GM23338 (cell line): ENCODE measurements around the gene AVP. TPM values are rescaled to one million over a fixed set of nuclear protein-coding genes. Genes with fewer than 3 reads are reported as not detected.

Experiments used
- ATAC-seq: fragments of 200-7000 bp; cut with Tn5 transposase; 3 replicates; pipeline ENCODE4 v1.9.1; 2020
- DNase-seq: peaks from one replicate; pipeline ENCODE4 v3.0.0-alpha.2; 2015; ENCODE audit warnings: low spot score
- H2AFZ ChIP-seq: fragments of 200-600 bp; sonication (generic); 2 replicates; pipeline ENCODE4 v1.8.0; 2016; ENCODE audit warnings: antibody characterized with exemption, mild to moderate bottlenecking, moderate library complexity
- H3F3A ChIP-seq: fragments of 200-600 bp; sonication (generic); replicated peaks from 2 replicates; pipeline ENCODE4 v1.8.0; 2017; ENCODE audit warnings: antibody characterized with exemption, mixed run types, low read depth
- H3K27ac ChIP-seq: fragments of 200-600 bp; sonication (generic); 2 replicates; pipeline ENCODE4 v1.6.1; 2016; ENCODE audit warnings: low read depth
- H3K27me3 ChIP-seq: fragments of 200-600 bp; sonication (generic); 2 replicates; pipeline ENCODE4 v1.8.0; 2016; ENCODE audit warnings: mild to moderate bottlenecking, mixed run types, moderate library complexity; ENCODE audit not compliant: insufficient read depth
- H3K36me3 ChIP-seq: fragments of 200-600 bp; sonication (generic); 2 replicates; pipeline ENCODE4 v1.8.0; 2016; ENCODE audit warnings: mild to moderate bottlenecking; ENCODE audit not compliant: insufficient read depth
- H3K4me1 ChIP-seq: fragments of 200-600 bp; sonication (generic); 2 replicates; pipeline ENCODE4 v1.8.0; 2016; ENCODE audit warnings: mild to moderate bottlenecking, moderate library complexity; ENCODE audit not compliant: insufficient read depth
- H3K4me2 ChIP-seq: fragments of 200-600 bp; sonication (generic); 2 replicates; pipeline ENCODE4 v1.7.1; 2017; ENCODE audit warnings: mixed run types
- H3K4me3 ChIP-seq: fragments of 200-600 bp; sonication (generic); 2 replicates; pipeline ENCODE4 v1.6.1; 2016; ENCODE audit warnings: mixed run types
- H3K79me2 ChIP-seq: fragments of 200-600 bp; sonication (generic); replicated peaks from 2 replicates; pipeline ENCODE4 v1.8.0; 2017; ENCODE audit warnings: mild to moderate bottlenecking; ENCODE audit not compliant: insufficient read depth
- H3K9me2 ChIP-seq: fragments of 200-600 bp; sonication (generic); 2 replicates; pipeline ENCODE4 v1.8.0; 2017; ENCODE audit not compliant: insufficient read depth
- H4K20me1 ChIP-seq: fragments of 200-600 bp; sonication (generic); replicated peaks from 2 replicates; pipeline ENCODE4 v1.8.0; 2017; ENCODE audit warnings: mild to moderate bottlenecking; ENCODE audit not compliant: insufficient read depth
- H3K27ac Mint-ChIP-seq: 2 replicates; pipeline ENCODE4 v1.8.0; 2020; ENCODE audit warnings: inconsistent platforms, mild to moderate bottlenecking, moderate library complexity, mixed read lengths
- H3K27me3 Mint-ChIP-seq: 3 replicates; pipeline ENCODE4 v1.8.0; 2022; ENCODE audit warnings: low read depth, mild to moderate bottlenecking, moderate library complexity, mixed read lengths, inconsistent platforms; ENCODE audit not compliant: insufficient read depth, poor library complexity
- H3K36me3 Mint-ChIP-seq: 3 replicates; pipeline ENCODE4 v1.8.0; 2021; ENCODE audit warnings: low read depth, mild to moderate bottlenecking, inconsistent platforms, moderate library complexity, mixed read lengths
- H3K4me1 Mint-ChIP-seq: 3 replicates; pipeline ENCODE4 v1.8.0; 2020; ENCODE audit warnings: mild to moderate bottlenecking, inconsistent platforms, mixed read lengths
- H3K4me3 Mint-ChIP-seq: 3 replicates; pipeline ENCODE4 v1.8.0; 2021; ENCODE audit warnings: moderate library complexity, mild to moderate bottlenecking, inconsistent platforms, mixed read lengths
- H3K9me3 Mint-ChIP-seq: 3 replicates; pipeline ENCODE4 v1.8.0; 2020; ENCODE audit warnings: moderate library complexity, mild to moderate bottlenecking, inconsistent platforms, mixed read lengths
- EZH2 ChIP-seq: fragments of 200-600 bp; sonication (generic); IDR thresholded peaks from one replicate; pipeline ENCODE4 v1.8.0; 2017; ENCODE audit warnings: antibody characterized with exemption, mild to moderate bottlenecking, low read depth; ENCODE audit not compliant: unreplicated experiment
- EZH2phosphoT487 ChIP-seq: fragments of 200-600 bp; sonication (generic); IDR thresholded peaks from one replicate; pipeline ENCODE4 v1.8.1; 2018; ENCODE audit warnings: antibody characterized with exemption; ENCODE audit not compliant: unreplicated experiment
- JUNB ChIP-seq: IDR thresholded peaks from one replicate; pipeline ENCODE4 v1.6.1; 2016; ENCODE audit warnings: antibody characterized with exemption; ENCODE audit not compliant: unreplicated experiment
- STAT1 ChIP-seq: IDR thresholded peaks from one replicate; pipeline ENCODE4 v1.6.1; 2016; ENCODE audit warnings: antibody characterized with exemption; ENCODE audit not compliant: unreplicated experiment
- ZNF114 ChIP-seq: fragments of 250-450 bp; sonication (Bioruptor Pico); IDR thresholded peaks from 2 replicates; pipeline ENCODE4 v1.5.0; 2020; ENCODE audit warnings: mild to moderate bottlenecking, moderate library complexity
- polyA plus RNA-seq: library from polyadenylated mRNA; unstranded; fragments of >200 nt; fragmentation: Nextera tagmentation; extraction: Ambion mirVana; gene quantifications from 2 replicates; pipeline ENCODE4 v1.2.1, GENCODE V29; 2016
- total RNA-seq: library from RNA; depleted of rRNA; stranded (reverse); fragments of >200 nt; shearing (Covaris generic); gene quantifications from 2 replicates; pipeline ENCODE4 v1.2.3, GENCODE V29; 2014
- TF ChIP-seq, protein P1 (sequence below): IDR thresholded peaks from 2 replicates; pipeline ENCODE4 v1.6.1; 2016; ENCODE audit warnings: antibody characterized with exemption
- TF ChIP-seq, protein P2 (sequence below): fragments of 250-450 bp; sonication (Bioruptor Pico); IDR thresholded peaks from 2 replicates; pipeline ENCODE4 v1.5.0; 2020; ENCODE audit warnings: mild to moderate bottlenecking, moderate library complexity
- TF ChIP-seq, protein P3 (sequence below): IDR thresholded peaks from one replicate; pipeline ENCODE4 v1.6.1; 2018; ENCODE audit warnings: antibody characterized with exemption; ENCODE audit not compliant: unreplicated experiment

Gene AVP
- total and polyA plus RNA-seq, 2 experiments from 2014 or later, result 0.60 TPM; not detected in 1

DNA sequence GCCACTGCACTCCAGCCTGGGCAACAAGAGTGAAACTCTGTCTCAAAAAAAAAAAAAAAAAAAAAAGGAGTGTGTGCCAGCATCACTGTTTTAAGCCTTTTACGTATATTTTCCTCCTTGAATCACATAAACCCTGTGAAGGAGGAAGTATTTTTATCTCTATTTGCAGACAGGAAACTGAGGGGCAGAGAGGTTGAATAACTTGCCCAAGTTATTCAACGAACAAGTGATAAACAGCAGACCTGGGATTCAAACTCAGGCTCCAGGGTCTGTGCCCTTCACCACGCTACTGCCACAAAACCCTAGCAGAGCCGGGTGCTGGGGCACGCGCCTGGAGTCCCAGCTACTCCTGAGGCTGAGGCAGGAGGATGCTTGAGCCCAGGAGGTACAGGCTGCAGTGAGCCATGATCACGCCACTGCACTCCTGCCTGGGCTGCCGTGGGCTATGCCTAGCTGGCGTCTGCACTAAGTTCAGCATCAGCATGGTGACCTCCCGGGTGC lies 9.4 kb upstream of the AVP start:
- peaks cover 11% of the 10 kb centered on the region for H3K27me3 Mint-ChIP-seq
- H3K4me3 Mint-ChIP-seq, result no peak overlapping the region
- H3K36me3 Mint-ChIP-seq, result no peaks in the 10 kb centered on the region

More for the DNA sequence above, 9.4 kb upstream of the AVP start:
- Histone ChIP-seq H3K4me3 (no peak overlapping the region), H3K36me3 (no peaks in the 10 kb centered on the region; the same call in 1 of the 2 replicates), H2AFZ (no peak overlapping the region; the same call in 1 of the 2 replicates), H4K20me1 (no peaks in the 10 kb centered on the region), H3K27me3 (peaks cover 35% of the 10 kb centered on the region), H3K4me2 (no peak overlapping the region), H3K4me1 (no peaks in the 10 kb centered on the region), H3K9me2 (no peaks in the 10 kb centered on the region), H3K79me2 (no peaks in the 10 kb centered on the region), H3K27ac (no peak overlapping the region), H3F3A (no peaks in the 10 kb centered on the region)
- Mint-ChIP-seq H3K9me3 (no peaks in the 10 kb centered on the region), H3K4me1 (no peaks in the 10 kb centered on the region), H3K27ac (no peak overlapping the region)
- DNase-seq (no peak), ATAC-seq (no peak)
- TF ChIP-seq JUNB, result no peak
- no peak for TF ChIP-seq EZH2phosphoT487
- TF ChIP-seq, protein P1, sequence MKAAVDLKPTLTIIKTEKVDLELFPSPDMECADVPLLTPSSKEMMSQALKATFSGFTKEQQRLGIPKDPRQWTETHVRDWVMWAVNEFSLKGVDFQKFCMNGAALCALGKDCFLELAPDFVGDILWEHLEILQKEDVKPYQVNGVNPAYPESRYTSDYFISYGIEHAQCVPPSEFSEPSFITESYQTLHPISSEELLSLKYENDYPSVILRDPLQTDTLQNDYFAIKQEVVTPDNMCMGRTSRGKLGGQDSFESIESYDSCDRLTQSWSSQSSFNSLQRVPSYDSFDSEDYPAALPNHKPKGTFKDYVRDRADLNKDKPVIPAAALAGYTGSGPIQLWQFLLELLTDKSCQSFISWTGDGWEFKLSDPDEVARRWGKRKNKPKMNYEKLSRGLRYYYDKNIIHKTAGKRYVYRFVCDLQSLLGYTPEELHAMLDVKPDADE, result no peak
- no peak for TF ChIP-seq ZNF114 (CRISPR knock-in tag)
- TF ChIP-seq EZH2, result no peak
- TF ChIP-seq, protein P2, sequence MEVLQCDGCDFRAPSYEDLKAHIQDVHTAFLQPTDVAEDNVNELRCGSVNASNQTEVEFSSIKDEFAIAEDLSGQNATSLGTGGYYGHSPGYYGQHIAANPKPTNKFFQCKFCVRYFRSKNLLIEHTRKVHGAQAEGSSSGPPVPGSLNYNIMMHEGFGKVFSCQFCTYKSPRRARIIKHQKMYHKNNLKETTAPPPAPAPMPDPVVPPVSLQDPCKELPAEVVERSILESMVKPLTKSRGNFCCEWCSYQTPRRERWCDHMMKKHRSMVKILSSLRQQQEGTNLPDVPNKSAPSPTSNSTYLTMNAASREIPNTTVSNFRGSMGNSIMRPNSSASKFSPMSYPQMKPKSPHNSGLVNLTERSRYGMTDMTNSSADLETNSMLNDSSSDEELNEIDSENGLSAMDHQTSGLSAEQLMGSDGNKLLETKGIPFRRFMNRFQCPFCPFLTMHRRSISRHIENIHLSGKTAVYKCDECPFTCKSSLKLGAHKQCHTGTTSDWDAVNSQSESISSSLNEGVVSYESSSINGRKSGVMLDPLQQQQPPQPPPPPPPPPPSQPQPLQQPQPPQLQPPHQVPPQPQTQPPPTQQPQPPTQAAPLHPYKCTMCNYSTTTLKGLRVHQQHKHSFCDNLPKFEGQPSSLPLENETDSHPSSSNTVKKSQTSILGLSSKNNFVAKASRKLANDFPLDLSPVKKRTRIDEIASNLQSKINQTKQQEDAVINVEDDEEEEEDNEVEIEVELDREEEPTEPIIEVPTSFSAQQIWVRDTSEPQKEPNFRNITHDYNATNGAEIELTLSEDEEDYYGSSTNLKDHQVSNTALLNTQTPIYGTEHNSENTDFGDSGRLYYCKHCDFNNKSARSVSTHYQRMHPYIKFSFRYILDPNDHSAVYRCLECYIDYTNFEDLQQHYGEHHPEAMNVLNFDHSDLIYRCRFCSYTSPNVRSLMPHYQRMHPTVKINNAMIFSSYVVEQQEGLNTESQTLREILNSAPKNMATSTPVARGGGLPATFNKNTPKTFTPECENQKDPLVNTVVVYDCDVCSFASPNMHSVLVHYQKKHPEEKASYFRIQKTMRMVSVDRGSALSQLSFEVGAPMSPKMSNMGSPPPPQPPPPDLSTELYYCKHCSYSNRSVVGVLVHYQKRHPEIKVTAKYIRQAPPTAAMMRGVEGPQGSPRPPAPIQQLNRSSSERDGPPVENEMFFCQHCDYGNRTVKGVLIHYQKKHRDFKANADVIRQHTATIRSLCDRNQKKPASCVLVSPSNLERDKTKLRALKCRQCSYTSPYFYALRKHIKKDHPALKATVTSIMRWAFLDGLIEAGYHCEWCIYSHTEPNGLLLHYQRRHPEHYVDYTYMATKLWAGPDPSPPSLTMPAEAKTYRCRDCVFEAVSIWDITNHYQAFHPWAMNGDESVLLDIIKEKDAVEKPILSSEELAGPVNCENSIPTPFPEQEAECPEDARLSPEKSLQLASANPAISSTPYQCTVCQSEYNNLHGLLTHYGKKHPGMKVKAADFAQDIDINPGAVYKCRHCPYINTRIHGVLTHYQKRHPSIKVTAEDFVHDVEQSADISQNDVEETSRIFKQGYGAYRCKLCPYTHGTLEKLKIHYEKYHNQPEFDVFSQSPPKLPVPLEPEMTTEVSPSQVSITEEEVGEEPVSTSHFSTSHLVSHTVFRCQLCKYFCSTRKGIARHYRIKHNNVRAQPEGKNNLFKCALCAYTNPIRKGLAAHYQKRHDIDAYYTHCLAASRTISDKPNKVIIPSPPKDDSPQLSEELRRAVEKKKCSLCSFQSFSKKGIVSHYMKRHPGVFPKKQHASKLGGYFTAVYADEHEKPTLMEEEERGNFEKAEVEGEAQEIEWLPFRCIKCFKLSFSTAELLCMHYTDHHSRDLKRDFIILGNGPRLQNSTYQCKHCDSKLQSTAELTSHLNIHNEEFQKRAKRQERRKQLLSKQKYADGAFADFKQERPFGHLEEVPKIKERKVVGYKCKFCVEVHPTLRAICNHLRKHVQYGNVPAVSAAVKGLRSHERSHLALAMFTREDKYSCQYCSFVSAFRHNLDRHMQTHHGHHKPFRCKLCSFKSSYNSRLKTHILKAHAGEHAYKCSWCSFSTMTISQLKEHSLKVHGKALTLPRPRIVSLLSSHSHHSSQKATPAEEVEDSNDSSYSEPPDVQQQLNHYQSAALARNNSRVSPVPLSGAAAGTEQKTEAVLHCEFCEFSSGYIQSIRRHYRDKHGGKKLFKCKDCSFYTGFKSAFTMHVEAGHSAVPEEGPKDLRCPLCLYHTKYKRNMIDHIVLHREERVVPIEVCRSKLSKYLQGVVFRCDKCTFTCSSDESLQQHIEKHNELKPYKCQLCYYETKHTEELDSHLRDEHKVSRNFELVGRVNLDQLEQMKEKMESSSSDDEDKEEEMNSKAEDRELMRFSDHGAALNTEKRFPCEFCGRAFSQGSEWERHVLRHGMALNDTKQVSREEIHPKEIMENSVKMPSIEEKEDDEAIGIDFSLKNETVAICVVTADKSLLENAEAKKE, result no peak
- no peak for TF ChIP-seq STAT1
- TF ChIP-seq, protein P3, sequence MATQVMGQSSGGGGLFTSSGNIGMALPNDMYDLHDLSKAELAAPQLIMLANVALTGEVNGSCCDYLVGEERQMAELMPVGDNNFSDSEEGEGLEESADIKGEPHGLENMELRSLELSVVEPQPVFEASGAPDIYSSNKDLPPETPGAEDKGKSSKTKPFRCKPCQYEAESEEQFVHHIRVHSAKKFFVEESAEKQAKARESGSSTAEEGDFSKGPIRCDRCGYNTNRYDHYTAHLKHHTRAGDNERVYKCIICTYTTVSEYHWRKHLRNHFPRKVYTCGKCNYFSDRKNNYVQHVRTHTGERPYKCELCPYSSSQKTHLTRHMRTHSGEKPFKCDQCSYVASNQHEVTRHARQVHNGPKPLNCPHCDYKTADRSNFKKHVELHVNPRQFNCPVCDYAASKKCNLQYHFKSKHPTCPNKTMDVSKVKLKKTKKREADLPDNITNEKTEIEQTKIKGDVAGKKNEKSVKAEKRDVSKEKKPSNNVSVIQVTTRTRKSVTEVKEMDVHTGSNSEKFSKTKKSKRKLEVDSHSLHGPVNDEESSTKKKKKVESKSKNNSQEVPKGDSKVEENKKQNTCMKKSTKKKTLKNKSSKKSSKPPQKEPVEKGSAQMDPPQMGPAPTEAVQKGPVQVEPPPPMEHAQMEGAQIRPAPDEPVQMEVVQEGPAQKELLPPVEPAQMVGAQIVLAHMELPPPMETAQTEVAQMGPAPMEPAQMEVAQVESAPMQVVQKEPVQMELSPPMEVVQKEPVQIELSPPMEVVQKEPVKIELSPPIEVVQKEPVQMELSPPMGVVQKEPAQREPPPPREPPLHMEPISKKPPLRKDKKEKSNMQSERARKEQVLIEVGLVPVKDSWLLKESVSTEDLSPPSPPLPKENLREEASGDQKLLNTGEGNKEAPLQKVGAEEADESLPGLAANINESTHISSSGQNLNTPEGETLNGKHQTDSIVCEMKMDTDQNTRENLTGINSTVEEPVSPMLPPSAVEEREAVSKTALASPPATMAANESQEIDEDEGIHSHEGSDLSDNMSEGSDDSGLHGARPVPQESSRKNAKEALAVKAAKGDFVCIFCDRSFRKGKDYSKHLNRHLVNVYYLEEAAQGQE, result no peak
